HG02798 (cell line): Measurements from ENCODE around the gene MFNG.
"Not testable (repeated sequence)": the region's sequence is repeated elsewhere in the genome, so short reads cannot be mapped to it uniquely, and the experiment has no call there.

Experiments used
- ATAC-seq: cut with Tn5 transposase; IDR thresholded peaks from one replicate; pipeline ENCODE4 v1.9.1; 2021; ENCODE audit warnings: mild to moderate bottlenecking; ENCODE audit not compliant: unreplicated experiment, poor library complexity

Gene MFNG, protein sequence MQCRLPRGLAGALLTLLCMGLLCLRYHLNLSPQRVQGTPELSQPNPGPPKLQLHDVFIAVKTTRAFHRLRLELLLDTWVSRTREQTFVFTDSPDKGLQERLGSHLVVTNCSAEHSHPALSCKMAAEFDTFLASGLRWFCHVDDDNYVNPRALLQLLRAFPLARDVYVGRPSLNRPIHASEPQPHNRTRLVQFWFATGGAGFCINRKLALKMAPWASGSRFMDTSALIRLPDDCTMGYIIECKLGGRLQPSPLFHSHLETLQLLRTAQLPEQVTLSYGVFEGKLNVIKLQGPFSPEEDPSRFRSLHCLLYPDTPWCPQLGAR

DNA sequence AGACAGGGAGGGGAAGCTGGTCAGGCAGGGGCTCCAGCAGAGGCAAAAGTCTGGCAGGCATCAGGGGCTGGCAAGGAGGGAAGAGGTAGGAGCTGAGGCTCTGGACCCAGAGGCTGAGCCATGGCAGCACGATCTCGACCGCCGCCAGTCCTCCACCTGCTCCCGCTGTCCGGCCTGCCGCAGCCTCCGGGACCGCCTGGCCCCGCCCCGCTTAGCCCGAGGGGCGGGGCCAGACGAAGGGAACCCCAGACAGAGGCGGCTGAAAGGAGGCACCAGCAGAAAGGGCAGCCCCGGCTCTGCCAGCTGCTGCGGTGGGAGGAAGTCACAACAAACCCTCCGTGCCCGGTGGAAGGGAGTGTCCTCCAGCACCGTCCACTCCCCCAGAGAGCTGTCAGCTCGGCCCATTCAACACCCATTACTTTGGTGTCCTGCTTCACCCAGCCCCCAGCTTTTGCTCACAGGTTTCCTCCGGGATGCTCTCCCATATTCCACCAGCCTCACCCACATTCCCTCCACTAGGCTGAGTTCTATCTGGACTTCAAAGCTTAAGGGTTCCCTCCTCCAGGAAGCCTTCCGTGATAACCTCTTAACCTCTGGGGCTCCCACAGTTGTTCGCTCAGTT, at the start of gene MFNG:
Gene MFNG, minus strand, starts transcription at position 161 of the 622 bp plus-strand sequence. CDS start 207 bp downstream, outside the sequence.
- peak; percentile 71 for ATAC-seq

- no peak for ATAC-seq
Observed at GRCh38 chr22:37535159-37535558, 49.0 kb upstream of the MFNG start.

- no peak for ATAC-seq
Observed at GRCh38 chr22:37534445-37534844, 48.3 kb upstream of the MFNG start.

DNA sequence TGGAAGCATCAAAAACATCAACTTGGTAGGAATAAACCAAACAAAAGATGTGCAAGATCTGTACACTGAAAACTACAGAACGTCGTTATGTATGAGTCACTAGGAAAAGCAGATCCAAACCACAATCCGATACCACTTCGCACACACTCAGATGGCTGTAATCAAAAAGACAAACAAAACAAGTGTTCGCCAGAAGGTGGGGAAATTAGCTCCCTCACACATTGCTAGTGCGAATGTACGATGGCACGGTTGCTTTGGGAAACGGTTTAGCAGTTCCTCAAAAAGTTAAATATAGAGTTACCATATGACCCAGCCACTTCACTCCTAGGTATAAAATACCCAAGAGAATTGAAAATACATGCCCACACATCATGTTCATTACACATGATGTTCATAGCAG, 47.8 kb upstream of the MFNG start:
- no peak for ATAC-seq

DNA sequence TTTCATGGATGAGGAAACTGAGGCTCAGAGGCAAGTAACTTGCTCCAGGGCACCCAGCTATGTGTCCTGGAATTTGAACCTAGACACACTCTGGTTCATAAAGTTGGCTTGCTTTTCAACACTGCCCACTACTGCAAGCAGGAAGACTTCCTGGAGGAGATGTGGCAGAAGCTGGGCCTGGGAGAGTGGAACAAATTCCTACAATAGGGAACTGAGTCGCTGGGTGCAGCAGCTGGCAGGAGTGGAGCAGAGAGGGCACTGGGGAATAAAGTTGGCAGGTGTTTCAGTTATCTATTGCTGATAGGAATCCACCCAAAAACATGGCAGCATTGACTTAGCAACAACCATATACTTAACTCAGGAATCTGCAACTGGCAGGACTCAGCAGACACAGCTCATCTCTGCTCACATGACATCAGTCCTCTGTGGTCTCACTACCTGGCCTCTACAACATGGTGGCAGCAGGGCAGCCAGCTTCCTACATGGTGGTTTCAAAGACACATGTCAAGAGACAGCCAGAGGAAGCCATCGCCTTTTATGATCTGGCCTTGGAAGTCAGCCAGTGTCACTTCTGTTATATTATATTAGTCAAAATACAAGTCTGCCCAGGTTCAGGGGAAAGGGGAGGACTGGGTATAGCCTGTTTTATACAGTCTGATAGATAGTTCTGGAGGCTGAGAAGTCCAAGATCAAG, 43.6 kb upstream of the MFNG start:
- ATAC-seq, result no peak

DNA sequence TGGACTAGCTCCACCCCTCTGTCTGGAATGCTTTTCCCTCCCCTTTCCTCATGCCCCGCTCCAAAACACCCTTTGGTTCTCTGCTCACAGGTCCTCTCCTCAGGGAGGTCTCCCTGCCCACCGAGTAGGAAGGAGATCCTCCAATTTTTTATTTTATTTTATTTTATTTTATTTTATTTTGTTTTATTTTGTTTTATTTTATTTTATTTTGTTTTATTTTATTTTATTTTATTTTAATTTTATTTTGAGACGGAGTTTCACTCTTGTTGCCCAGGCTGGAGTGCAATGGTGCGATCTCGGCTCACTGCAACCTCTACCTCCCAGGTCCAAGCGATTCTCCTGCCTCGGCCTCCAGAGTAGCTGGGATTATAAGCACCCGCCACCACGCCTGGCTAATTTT, 41.8 kb upstream of the MFNG start:
- ATAC-seq, result not testable (repeated sequence)

- ATAC-seq, result not testable (repeated sequence)
Observed at GRCh38 chr22:37527081-37527752, 41.0 kb upstream of the MFNG start.

DNA sequence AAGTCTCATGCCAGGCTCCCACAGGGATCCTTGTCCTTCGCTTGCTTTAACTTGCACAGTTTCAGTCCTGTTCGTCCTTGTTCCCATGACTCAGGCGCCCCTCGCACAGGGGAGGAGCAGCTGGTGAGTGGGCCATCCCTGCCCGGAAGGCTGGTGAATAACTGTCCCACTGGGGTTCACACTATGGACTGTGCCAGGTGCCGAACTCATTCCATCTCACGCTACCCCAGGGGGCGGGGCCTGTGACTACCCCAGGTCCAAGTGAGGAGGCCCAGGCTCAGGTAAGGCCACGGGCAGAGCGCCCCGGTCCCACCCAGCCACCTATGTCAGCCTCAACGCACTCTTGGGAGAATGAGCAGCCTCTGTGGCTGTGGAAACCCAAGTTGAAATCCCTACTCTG, 40.2 kb upstream of the MFNG start:
- ATAC-seq, result no peak

- no peak for ATAC-seq
Observed at GRCh38 chr22:37525746-37526350, 39.7 kb upstream of the MFNG start.

DNA sequence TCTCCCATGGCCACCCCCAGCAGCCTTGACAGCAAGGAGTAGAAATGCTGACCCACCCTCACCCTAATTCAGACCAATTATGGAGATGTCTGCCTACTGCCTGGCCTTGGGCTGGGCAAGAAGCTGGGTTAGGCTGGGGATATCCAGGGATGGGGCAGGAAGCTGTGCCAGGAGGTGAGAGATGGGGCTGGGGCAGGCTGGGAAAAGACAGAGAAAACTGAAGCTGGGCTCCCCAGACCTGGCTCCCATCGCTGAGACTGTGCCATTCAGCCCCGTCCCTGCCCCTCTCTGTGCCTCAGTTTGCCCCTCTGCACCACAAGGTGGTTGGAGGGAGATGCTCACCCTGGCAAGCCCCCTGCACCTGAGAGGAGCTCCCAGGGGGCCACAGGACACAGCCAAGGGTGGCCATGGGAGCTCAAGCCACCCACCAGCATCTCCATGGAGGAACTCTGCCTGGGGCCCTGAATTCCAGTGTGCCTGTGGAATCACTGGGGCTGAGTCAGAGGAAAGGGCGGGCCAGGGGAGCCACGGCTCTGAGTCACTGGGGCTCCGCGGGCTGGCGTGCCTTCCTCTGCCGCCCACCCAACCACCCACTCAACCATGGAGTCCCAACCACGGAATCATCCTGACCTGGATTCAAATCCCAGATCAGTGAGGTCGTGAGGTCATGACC, 39.0 kb upstream of the MFNG start:
- ATAC-seq, result no peak

GRCh38 chr22:37522482-37522881, 36.3 kb upstream of the MFNG start:
- no peak for ATAC-seq

- no peak for ATAC-seq
Observed at GRCh38 chr22:37521236-37521739, 35.1 kb upstream of the MFNG start.

DNA sequence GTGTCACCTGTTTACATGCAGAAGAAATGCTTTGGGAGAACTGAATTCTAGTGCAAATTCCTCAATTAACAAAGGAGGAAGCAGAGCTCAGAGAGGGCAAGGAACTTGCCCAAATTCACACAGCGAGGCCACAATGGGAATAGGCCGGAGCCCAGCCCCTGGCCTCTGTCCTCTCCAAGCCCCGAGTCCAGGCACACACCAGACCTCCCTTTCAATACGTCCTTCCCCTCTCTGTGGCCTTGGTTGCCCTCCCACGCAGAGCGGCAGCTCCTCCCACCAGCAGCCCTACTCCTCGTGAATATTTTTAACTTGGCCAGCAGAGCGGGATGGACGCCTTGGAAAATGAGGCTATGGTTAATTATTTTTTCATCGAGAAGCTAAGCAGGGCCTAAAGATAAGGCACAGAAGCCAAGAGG, 34.6 kb upstream of the MFNG start:
- ATAC-seq, result no peak

DNA sequence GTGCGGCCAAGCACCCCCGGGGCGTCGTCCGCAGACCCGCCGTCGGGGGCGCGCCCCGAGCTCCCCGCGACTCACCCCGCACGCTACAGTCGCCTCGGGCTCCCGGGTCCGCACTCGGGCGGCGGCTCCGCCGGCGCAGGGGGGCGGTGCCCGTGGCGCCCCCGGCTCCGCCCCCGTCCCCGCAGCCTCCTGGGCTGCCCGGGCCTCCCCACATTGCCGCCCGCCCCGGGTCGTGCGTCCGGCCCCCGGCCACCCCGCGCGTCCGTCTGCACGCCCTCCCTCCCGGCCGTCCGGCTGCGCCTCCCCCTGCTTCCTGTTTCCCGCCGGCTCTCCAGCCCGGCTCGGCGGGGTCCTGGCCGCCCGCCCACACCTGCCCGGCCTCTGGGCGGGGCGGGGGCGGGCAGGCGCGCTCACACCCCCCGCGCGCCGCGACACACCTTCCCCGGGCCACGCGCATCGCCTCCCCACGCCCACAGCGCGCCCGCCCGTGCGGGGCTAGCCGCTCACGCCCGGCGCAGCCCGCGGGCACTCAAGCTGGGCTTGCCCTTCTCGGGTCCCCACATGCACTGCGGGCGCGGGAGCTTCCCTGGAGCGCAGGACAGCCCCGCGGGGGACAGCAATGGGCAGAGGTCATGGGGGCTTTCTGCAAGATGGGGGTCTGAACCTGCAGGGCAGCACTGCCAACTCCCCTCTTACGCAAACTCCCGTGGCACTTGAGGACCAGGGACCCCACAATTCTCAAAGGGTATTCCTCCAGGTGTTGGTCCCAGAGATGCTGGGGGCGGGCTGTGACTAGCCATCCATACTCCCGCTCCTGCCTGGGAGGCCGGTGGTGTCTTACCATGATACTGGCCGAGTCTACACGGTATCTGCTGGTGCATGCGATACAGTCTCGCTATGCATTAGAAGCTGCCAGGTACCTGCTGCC, 33.3 kb upstream of the MFNG start, which contains the start of gene CARD10:
Gene CARD10, minus strand, starts transcription at position 148 of the 928 bp plus-strand sequence. CDS start 215 bp downstream, outside the sequence.
- ATAC-seq, result no peak

- ATAC-seq, result no peak
Observed at GRCh38 chr22:37518509-37519267, 32.5 kb upstream of the MFNG start.

DNA sequence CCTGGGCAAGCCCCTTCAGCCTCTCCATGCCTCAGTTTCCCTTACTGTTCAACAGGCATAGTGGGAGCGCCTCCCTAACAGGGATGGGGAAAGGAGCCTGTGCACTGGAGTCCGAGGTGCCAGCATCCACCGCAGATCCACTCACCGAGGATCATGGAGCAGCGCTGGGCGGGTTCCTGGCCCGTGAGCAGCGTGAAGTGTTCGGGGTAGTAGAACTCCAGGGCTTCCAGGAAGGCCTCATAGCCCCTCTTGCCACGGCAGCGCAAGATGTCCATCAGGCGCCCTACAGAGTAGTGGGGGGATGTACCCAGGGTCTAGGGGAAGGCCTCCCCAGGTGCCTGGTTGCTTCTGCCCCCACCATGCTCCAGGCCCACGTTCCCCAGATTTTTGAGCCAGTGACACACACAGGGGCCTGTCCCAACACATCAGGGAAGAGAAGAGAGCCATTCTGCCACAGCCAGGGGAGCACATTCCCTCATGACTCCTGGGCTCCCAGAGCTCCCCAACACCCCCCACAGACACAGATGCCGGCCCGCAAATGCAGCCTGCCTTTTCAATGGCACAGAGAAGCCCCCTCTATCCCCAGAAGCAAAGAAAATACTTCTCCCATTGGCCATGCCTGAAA, 31.8 kb upstream of the MFNG start:
- ATAC-seq, result no peak

- ATAC-seq, result no peak
Observed at GRCh38 chr22:37516456-37516855, 30.3 kb upstream of the MFNG start.
